Measurements from ENCODE around the gene CORO2B.

GRCh38 chr15:68640791-68641331 lies 62.1 kb downstream of the CORO2B start:
- TF ChIP-seq POLR2AphosphoS5 (IDR thresholded peaks at IDR 0.05; ENCODE audit: borderline replicate concordance, low read depth, low read length): no peak
- TF ChIP-seq EZH2 (IDR thresholded peaks at IDR 0.05): no peak

Measured in SK-N-MC (cell line).